GM18858 (cell line): ENCODE data around the gene AZGP1.
"Not testable (repeated sequence)": the region's sequence is repeated elsewhere in the genome, so short reads cannot be mapped to it uniquely, and the experiment has no call there.

Experiments used
- ATAC-seq: cut with Tn5 transposase; IDR thresholded peaks from one replicate; pipeline ENCODE4 v1.9.1; 2021; ENCODE audit not compliant: unreplicated experiment

The AZGP1 gene

DNA sequence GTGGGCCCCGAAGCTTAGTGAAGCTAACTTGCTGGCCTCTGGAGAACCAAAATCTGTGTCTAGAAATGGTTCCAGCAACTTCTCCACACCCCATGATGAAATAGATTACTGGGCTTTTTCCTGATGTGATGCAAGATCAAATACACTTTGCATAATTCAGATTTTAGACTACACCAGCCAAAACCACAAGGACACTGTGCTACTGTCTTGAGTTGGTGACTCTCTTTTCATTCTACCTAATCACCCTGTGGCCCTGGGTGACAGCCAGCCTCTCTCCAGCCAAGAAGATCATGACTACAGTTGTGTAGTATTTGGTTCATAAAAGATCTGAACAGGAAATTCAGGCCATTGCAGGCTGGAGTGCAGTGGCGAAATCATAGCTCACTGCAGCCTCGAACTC lies 22.2 kb downstream of the AZGP1 start:
- ATAC-seq: no peak

DNA sequence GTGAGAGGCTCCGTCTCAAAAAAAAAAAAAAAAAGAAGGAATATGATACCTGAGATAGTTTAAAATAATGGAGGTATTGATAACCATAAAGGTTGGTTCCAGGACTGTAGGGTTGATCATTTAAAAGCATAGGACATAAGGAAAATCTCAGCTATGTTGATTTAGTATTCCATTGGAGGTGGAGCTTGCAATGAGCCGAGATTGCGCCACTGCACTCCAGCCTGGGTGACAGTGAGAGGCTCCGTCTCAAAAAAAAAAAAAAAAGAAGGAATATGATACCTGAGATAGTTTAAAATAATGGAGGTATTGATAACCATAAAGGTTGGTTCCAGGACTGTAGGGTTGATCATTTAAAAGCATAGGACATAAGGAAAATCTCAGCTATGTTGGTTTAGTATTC lies 23.2 kb downstream of the AZGP1 start:
- not testable (repeated sequence) for ATAC-seq

DNA sequence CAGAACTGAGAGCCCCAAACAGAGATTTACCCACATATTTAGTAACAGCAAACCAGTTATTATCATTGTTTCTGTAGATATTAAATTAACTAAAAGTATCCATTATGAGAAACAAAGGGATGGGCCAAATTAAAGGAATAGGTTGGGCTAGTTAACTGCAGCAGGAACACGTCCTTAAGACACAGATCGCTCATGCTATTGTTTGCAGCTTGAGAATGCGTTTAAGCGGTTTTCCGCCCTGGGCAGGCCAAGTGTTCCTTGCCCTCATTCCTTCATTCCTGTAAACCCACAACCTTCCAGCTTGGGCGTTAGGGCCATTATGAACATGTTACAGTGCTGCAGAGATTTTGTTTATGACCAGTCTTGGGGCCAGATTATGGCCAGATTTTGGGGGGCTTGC lies 25.0 kb downstream of the AZGP1 start:
- not testable (repeated sequence) for ATAC-seq

DNA sequence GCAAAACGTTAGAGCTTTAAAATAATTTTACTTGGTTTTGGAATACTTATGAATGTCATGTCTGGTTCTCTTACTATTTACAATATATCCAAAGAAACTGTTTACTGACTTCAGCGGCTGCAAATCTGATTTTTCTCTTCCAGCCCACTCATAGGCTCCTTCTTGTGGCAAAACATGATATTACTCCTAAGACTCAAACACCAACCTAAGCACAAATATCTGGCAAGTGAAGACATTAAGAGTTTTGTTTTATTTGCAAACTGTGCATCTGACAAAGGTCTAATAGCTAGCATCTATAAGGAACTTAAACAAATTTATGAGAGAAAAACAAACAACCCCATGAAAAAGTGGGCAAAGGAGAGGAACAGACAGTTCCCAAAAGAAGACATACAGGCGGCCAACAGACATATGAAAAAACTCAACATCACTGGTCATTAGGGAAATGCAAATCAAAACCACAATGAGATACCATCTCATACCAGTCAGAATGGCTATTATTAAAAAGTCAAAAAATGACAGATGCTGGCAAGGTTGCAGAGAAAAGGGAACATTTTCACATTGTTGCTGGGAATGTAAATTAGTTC lies 26.1 kb downstream of the AZGP1 start:
- no peak for ATAC-seq

DNA sequence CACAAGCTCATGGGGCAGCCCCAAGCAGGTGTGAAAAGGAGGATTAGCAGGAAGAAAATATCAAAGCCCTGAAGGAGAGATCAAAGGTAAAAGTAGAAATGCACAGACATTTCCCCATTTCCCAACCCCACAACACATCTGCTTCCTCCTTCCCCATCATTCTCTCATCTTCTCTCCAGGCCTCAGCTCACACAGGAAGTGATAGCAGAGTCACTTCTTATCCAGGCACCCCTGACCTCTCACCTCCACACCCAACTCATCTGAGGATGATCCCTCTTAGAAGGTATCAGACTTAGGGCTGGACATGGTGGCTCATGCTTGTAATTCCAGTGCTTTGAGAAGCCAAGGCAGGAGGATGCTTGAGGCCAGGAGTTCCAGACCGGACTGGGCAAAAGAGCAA lies 28.2 kb downstream of the AZGP1 start:
- ATAC-seq: no peak

DNA sequence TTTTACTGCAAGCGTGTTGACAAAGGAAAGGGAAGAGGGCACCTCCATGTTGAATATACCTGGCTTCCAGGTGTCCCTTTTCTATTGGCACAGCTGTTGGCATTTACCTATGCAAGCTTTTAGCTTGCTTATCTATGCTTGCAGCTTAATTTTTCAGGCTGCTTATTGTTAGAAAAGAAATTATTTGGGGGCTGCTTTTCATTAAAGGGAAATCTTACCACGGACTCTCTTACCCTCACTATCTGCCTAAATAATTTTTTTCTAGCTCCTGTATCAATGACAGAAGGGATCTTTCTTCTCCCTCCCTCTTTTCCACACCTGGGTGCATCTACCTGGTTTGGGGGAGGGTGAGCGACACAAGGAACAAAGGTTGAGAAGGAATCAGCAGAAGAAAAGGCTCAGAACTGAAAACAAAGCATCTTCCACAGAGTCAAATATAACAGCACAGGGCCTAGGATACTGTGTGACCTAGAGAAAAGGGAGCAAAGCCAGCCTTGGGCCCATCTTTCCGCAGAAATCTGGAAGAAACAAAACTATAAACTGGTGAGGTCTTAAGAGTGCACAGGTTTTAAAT lies 31.2 kb downstream of the AZGP1 start:
- no peak for ATAC-seq

DNA sequence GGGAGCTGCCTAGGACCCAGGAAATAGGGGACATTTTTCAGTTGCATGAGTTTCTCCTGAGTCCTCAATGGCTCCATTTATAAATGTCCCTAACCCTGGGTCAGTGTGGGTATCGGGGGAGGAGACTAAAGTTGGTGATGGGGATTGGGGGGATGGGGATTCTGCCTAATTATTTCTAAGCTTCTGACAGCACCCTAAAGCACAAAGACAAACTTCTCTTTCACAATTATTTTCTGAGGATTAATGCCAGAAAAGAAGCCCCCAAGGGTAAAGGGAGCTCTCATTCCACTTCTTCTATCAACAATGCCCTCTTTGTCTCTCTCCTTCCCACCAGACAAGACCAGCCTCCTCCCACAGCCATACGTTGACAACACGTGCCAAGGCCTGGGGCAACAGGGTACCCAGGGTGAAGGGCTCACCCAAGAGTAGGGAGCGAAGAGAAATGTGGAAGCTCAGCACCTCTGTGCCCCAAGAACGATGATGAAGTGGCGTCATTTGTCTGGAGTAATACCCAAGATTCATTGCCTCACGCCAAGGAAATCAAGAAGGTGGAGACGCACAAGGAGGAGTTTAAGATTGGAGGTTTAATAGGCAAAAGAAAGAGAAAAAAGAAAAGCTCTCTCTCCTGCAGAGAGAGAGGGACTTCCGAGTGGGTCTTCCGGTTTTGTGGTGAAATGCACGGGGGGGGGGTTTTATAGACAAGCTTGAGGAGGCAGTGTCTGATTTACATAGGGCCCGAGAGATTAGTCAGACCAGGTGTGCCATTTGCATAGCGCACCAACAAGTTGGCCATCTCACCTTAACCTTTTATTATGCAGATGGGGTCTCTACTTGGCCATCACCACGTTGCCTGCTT lies 32.0 kb downstream of the AZGP1 start:
- no peak for ATAC-seq

DNA sequence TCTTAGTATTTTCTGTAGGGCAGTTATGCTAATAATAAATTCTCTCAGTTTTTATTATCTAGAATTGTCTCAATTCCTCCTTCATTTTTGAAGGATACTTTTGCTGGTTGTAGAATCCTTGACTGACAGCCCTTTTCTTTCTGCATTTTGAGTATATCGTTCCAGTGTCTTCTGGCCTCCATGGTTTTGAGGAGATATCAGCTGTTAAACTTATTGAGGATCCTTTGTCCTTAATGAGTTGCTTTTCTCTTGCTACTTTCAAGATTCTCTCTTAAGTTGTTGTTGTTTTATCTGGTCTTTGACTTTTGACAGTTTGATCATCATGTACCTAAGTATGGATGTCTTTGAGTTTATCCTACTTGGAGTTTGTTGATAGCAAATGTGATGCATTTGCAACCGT lies 37.5 kb downstream of the AZGP1 start:
- no peak for ATAC-seq

DNA sequence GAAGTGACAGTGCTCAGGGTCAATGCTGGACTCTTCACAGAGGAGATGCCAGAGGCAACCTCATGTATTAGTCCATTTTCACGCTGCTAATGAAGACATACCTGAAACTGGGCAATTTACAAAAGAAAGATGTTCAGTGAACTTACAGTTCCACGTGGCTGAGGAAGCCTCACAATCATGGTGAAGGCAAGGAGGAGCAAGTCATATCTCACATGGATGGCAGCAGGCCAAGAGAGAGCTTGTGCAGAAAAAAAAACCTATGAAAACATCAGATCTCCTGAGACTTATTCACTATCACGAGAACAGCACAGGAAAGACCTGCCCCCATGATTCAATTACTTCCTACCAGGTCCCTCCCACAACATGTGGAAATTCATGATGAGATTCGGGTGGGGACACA lies 40.8 kb downstream of the AZGP1 start:
- not testable (repeated sequence) for ATAC-seq

DNA sequence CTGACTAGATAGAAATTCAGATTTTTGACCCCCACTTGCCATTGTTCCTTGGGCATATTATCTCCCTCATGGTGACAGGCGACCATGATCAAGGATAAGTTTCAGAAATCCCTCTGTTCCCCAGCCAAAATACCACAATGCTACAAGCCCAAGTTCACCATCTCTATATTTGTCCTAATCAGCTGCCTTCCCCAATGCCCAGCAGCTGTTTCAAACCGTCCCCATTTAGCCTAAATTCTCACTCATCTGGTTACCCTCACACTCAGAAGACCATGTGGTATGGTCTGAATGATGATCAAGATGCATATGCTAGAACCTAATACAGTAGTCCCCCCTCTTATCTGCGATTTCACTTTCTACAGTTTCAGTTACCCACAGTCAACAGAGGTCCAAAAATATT lies 45.5 kb downstream of the AZGP1 start:
- no peak for ATAC-seq

DNA sequence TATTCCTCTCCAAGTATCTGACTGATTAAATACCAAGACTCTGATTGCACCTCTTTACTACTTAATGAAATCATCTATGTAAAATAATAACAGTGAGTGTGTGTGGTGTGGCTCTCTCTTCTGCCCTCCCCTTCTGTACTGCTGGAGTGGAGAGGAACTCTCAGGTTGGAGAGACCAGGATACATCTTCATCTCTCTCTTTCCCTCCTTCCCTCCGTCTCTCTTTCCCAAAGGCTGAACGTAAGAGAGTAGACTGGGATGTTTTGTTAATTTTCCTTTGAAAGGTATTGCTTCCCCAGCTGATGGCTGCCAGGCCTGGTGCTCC lies 46.1 kb downstream of the AZGP1 start:
- no peak for ATAC-seq

DNA sequence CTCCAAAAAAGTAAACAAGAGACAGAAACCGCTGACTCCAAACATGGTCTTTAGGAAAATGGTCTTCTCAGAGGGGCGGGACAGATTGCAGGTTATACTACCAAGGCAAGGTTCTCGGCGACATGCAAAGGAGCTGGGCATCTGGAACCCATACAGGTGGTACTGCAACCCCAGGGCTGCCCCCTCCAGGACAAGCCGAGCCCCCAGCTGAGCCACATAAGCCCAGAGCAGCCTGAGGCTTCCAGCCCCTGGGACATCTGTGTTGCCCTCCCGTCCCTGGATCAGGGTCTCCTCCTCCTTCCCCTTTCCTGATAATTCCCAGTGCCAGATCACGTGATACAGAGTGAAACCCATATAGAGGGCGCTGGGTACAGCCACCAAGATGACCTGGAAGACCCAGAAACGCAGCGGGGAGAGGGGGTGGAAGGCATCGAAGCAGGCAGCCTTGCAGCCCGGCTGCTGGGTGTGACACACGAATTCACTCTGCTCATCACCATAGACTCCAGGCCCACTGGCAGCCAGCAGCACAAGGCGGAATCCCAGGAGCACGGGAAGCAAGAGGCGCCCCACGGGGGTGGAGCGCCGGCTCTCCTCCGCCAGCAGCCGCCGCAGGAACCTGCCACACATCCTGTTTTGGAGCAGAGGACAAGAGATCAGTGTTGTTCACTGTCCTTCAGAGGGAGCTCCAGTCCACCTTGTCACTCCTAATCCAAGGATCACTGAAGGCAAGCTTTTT lies 46.7 kb downstream of the AZGP1 start, which contains the start of gene GJC3:
Gene GJC3, minus strand, starts transcription at position 627 of the 736 bp plus-strand sequence. Its CDS starts 0 bp downstream, at position 627.
- no peak for ATAC-seq

DNA sequence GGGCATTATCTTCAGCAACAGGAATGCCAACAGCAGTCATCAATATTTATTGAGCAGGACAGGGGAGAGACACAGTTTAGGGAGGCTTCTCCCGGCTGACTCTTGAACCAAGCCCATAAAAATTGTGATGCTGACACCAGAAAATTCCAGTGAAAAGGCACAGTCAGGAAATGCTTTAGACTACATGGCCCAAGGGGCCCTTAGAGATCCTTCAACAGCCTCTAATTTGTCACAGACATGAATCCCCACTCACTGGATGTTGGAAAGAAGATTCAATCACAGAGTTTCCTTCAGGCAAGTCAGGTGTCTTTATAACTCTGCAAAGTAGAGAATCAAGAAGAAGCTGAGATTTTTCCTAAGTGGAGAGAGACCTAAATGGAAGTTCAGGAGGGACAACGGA lies 47.6 kb downstream of the AZGP1 start:
- no peak for ATAC-seq

DNA sequence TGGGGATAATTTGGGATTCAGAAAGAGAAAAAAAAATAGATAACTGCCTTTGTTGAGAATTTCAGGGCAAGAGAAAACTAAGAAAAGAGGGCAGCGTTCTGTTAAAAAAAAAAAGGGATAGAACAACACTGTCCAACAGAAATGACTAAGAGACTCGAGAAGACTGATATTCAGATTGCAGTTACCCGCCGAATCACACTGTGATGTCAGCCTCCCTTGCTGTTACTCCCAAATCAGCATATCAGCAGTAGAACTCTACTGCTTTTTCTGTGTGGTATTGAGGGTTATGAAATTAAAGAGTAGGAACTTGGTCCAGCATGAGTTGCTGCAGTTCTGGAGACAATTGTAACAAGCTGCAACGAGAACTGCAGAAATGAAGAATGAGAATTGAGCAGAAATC lies 48.3 kb downstream of the AZGP1 start:
- no peak for ATAC-seq

DNA sequence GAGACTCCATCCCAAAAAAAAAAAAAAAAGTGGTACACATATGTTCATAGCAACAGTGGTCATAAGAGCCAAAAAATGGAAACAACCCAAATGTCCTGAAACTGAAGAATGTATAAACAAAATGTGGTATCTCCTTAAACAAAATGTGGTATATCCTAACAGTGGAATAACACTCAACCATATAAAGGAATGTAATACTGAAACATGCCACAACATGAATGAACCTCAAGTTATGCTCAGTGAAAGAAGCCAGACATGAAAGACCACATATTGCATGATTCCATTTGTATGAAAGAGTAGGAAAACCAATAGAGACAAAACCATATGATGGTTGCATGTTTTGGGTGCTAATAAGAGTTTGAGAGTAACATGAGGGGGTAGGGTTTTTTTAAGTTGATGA lies 49.5 kb downstream of the AZGP1 start:
- ATAC-seq: no peak

DNA sequence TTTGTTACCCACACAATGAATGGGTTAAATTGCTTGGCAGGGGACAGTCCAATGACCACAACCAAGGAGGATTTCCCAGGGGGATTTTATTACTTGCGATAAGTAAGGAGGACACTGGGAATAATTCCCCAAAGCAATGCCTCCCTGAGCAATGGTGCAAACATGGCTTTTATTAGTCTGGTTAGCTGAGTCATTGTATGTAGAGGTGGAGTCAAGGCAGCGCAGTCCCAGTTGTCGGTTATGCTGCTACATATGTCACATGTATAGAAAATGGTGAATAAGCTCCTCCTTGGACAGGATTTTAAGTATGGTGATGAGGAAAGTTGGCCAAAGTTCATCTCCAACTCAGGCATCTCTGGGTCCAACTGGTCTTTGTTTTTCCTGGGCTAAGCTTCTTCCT lies 52.6 kb downstream of the AZGP1 start:
- no peak for ATAC-seq

DNA sequence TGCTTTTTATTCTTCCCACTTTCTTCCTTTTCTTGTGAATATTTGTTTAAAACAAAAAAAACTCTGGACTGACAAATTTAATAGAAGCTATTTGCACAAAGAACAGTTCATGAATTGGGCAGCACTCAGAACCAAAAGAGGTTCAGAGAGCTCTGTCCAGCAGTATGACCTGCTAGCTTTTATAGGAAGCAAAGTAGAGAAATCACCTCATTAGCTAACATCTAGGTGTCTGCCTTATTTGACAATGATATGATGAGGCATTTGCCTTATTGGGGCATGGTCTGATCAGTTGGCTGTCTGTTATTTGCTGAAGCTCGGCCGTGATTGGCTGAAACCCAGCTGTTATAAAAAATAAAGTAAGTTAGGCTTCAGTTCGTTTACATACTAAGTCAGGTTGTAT lies 55.7 kb downstream of the AZGP1 start:
- ATAC-seq: no peak

DNA sequence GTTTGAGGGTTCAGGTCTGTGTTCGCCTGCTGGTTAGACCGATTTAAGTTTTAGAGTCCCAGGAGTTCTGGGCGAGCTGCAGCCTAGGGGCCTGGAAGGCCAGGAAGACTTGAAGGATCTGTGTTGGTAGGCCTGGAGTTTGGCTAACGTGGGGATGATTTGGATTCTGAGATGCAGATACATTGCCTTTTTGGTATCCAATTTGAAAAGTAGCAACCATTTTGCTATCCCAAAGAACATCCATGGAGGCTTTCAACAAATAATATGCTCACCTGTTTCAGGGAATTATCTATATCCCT lies 56.1 kb downstream of the AZGP1 start:
- no peak for ATAC-seq

DNA sequence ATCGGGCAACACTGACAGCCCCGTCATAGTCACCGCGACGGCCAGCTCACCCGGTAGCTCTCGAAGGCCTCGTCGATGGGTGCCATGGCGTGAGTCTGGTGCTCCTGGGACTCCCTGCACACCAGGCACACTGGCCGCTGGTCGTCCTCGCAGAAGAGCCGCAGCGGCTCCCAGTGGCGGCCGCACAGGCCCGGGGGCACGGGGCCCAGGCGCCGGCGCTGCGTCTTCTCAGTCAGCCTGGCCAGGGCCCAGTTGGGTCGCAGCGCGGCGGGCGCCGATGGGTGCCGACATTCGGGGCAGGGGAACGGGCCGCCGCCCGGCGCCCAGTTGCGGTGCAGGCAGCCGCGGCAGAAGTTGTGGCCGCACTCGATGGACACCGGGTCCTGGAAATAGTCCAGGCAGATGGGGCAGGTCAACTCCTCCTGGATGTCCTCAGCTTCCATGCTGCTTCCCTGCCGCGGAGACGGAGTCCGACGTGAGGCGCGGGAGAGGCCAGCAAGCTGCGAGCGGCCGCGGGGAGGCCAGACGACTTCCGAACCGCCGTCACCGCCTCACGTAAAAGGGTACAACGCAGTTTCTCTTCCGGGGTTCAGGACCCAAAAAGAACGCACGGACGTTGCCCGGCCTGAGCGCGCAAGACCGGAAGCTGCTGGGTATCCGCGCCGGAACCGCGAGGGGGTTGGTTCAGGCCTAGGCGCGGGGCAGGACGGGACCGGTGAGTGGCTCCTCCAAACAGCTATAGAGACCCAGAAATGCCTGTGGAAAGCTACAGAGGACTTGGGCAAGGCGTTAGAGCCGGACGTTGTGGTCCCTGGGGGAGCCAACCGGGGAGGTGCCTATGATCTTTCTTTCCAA lies 56.6 kb downstream of the AZGP1 start, which contains the start of gene TRIM4:
Gene TRIM4, minus strand, starts transcription at position 572 of the 855 bp plus-strand sequence. Its CDS starts 129 bp downstream, at position 443.
- peak; percentile 84 for ATAC-seq
